ENCODE data around the gene FBXO41.

Gene FBXO41

GRCh38 chr2:73210019-73210418 lies 74.3 kb downstream of the FBXO41 start:
- no peak for DNase-seq

GRCh38 chr2:73208258-73208657 lies 76.0 kb downstream of the FBXO41 start:
- DNase-seq: no peak

- DNase-seq: no peak
Observed at GRCh38 chr2:73205611-73206010, 78.7 kb downstream of the FBXO41 start.
